Activated T-cell treated with anti-CD3 and anti-CD28 coated beads, Interleukin-2, amount 50 U/mL, for 1 hour (primary cell): ENCODE data around the gene SUSD4.

Experiments
- DNase-seq: peaks from one replicate; pipeline ENCODE4 v3.0.0-alpha.2; 2020

SUSD4 gene

DNA sequence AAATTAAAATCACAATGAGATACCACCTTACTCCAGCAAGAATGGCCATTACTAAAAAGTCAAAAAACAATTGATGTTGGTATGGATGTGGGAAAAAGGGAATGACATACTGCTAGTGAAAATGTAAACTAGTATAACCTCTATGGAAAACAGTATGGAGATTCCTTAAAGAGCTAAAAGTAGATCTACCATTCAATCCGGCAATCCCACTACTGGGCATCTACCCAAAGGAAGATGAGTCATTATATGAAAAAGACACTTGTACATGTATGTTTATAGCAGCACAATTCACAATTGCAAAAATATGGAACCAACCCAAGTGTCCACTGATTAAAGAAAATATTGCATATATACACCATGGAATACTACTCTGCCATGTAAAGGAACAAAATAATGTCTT lies 37.2 kb downstream of the SUSD4 start:
- DNase-seq: no peak

DNA sequence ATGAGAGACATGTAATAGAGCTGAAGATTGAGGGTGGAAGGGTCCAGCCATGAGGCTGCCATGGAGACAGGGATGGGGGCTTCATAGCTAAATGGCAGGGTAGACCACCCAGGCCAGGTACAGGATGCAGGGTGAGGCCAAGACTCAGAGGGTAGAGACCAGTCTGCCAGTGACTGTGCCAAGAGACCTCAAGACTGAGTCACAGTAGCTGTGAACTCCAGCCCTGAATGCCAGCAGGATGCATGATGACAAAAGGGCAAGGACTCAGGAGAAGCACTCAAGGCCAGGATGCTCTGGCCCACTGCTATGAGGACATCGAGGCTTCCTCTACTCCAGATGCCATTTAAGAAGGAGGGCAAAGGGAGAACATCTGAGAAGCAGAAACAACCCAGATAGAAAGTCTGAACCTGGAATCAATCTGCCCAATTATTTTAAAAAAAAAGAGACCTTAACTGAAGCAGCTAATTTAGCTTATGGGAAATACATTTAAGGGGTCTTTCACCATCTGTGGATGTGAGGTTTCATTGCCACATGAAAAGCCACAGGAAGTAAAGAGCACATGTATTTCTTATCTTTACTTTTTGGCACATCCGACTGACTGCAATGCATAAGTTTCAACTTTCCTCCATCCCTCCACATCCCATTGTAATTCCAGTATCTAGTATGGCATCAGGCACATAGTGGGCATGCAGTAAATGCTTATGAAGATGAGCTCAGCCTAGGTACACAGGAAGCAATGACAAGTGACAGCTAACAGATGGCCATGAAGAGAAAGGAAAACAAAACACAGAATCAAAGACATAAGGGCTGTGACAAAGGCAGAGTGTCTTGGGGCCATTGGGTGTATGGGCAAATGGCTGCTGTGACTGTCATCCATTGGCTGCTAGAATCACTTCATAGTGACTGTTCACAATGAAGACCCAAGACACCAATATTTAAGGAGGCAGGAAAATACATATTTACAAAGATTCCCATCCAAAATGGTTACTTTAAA lies 40.2 kb downstream of the SUSD4 start:
- DNase-seq: no peak

DNA sequence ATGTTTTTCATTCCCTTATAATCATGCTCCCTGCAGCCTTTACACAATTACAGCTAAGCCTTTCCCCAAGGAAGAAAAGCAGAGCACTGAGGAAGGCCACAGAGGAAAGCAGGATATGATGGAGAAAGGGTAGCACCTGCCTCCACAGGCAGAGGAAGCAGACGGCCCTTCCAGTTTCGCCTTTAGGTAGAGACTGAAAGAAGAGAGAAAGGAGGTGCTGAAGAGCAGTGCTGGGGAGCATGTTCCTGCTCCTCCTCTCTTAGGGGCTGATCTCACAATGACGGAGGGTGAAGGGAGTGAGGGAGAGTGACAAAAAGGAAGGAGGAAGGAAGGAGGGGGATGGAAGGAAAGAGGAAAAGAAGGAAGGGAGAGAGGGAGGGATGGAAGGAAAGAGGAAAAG lies 41.1 kb downstream of the SUSD4 start:
- no peak for DNase-seq

DNA sequence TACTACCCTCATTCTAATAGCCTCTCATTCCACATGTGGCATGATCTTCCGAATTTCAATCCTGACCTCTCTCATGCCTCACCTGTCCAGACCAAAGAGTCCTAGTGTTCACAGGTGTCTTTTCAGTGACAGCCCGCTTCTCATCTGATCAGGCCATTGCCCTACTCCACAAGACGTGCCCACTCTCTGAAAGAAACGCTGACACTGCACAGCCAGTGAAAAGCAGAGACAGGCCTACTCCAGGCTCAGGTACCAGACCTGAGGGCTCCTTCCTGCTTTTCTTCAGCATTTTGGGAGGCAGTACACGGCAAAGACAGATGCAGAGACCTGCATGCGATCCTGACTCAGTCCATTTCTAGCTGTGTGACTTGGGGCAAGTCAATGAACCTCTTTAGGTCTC lies 43.0 kb downstream of the SUSD4 start:
- DNase-seq: no peak

DNA sequence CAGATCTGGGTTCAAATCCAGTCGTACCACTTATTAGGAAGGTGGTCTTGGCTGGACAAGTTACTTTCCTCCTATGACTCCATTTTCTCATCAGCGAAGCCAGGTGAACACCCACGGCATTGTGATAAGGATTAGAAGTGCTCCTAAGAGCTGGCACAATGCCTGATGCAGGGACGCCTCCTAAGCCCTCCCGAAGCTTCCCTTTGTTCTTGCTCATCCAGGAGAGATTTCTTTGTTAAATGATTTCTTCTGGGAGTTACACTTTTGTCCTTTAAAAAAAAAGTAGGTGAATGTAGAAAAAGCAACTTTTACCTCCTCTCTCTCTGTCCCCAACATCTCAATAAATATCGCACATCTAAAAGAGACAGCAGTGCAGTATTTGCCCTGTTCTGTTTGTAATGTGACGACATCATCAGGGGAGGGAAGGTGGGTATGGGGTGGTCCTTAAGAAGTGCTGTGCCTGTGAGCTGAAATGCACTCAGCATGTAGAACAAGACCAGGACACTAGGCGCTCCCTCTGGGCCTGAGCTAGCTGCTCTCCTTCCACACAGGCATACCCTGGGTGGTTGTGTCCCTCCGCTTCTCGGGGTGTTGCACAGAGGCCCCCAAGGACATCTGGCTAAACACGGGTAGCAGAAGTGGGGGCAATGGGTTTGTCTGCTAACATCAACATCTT lies 43.9 kb downstream of the SUSD4 start:
- DNase-seq: no peak

DNA sequence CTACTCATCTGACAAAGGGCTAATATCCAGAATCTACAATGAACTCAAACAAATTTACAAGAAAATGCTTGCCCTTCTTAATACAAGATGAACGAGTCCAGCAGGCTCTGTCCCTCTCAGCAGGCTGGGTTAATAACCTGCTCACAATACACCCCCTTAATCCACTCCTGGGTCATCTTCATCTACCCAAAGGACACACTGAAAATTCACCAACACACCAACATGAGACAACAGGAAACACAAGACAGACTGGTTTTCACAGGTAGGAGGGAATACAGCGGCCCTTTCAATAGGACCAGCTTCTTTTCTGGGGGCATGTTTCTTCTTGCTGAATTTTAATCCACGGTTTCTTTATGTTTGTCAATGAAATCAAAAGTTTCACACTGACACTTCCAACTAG lies 44.6 kb downstream of the SUSD4 start:
- DNase-seq: no peak

DNA sequence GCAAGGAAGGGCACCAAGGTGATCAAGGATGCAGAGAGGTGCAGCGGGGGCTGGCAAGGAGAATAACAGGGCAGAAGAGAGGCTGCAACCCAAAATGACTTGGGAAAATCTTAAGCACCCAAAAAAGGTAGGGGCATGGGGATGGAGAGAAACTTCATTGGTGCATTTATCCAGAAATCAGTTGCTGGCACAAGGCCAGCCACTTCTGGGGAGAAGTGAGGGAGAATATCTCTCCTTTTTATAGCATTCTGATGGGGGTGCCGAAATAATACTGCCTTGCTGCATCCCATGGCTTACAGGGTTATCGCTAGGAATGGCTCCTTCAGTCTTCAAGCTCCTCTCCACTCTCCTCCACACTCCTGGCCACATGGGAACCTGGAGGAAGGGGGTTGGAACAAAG lies 47.9 kb downstream of the SUSD4 start:
- DNase-seq: no peak

DNA sequence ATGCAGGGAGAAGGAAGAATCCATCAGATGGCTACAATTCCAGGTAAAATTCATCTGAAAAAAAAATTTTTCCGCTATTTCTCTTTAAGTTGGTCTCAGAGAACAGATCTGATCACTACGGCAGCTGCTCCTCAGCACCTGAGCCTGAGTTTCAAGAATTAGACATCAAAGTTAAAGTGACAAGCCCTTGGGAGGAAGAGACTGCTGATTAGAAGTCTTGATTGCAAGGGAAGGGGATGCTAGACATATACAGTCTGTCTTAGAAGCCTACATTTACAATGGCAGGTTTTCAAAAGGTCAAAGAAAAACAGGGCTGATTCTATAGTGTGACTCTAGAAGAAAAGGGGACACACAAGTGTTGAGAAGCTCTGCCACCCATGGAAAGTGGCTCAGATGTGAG lies 48.3 kb downstream of the SUSD4 start:
- no peak for DNase-seq

DNA sequence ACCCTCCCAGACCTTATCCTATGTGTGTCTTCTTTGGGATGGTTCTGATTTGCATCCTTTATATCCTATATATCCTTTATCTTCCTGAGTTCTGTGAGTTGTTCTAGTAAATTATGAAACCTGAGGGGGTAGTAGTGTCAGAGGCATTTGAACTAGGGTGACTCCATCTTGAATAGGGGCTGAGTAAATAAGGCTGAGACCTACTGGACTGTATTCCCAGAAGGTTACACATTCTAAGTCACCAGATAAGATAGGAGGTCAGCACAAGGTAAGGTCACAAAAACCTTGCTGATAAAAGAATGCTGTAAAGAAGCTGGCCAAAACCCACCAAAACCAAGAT lies 50.6 kb downstream of the SUSD4 start:
- DNase-seq: no peak

DNA sequence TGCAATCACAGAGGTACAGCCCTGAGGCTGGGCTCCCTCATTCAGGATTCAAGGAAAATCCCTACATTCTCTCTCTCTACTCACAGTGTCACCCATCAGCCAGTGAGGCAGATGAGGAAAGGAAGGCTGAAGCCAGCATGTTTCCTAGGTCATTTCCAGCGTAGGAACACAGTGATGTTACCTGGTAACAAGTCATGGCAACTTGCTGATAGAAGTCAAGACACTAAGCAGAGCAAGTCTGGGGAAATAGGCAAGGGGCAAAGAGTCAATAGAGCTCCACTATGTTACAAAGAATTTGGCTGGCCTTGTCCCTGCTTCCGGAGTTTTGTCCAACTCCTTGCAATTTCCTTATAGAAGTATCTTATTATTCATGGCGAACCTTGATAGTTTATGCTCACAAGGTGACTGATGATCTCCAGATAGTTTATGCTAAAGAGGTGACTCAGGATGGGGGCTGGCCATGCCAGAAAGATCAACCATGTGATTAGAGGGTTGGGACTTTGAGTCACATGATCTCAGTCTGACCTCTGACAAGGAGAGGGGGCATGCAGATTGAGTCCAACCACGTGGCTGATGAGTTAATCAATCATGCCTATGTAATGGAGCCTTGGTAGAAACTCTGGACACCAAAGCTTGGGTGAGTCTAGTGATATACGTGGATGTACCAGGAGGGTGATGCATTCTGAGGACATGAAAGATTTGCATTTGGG lies 51.1 kb downstream of the SUSD4 start:
- no peak for DNase-seq

DNA sequence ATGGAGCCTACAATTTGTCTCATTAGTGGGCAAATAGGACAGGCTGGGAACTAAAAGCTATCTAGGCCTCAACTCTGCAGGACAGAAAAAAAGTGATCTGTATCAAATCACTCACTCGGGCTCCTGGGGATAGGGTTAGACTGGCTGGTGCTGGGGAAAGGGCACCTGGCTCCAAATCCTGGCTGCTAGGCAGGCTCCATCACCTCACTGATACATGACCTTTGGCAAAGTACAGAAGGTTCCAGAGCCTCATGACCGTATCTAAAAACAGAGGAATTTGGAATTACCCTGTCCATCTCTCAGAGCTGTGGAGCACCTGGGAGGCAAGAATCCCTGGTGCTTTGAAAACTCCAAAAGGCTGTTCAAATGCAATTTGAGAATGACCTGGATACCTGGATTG lies 51.7 kb downstream of the SUSD4 start:
- no peak for DNase-seq

DNA sequence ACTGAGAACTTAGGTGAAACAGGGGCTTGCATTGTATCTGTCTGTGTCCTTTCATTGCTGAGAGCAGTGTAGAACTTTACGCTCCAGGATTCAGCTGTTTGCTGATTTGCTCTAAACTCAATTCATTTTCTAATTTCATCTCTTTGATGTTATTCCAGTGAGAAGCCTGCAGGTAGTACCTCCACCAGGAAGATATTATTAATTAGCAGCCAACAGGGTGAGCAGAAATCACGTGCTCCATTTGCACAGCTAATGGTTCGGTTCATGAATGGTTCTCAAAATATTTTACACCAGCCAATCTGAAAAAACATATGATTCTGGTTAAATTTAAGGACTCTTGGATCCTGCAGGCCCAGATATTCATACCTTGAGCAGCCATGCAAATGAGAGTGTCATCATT lies 52.1 kb downstream of the SUSD4 start:
- no peak for DNase-seq

DNA sequence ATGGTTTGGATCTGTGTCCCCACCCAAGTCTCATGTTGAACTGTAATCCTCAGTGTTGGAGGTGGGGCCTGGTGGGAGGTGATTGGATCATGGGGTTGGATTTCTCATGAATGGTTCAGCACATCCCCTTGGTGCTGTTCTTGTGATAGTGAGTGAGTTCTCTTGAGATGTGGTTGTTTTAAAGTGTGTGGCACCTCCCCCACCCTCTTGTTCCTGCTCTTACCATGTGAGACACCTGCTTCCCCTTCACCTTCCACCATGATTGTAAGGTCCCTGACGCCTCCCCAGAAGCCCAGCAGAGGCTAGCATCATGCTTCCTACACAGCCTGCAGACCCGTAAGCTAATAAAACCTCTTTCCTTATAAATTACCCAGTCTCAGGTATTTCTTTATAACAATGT lies 55.8 kb downstream of the SUSD4 start:
- DNase-seq: no peak

DNA sequence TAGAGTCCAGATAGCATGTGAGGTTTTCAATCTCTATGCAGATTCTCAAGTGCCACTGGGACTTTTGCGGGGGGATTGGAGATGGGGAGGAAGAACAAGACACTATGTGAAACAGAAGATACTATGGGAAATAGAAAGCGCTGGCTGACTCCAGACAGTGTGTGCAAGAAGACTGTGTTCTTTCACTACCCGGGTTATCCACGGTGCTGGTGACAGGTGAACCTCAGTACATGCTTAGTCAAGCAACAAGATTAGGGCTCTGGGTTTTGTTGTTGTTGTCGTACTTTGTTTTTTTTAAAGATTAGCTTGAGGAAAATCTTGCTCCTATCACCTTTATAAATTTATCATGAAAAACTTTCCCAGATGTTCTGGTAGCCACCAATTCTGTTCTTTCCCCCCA lies 56.4 kb downstream of the SUSD4 start:
- DNase-seq: no peak

DNA sequence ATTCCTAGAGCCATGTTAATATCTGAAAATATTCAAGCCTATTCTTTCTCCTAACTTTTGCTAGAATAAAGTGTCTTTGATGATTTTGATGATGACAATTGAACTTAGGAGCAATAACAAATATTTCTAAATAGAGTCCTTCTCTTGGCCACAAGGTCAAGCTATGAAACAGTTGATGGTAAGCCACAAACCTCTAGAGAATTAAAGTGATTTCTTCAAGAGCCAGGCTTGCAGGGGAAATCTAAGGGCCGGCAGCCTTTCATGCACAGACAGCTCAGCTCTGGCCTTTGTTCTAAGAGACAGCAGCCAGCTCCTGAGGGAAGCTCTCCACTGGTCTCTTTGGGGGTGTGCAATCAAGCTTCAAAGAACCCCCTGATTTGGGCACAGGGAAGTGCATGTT lies 59.0 kb downstream of the SUSD4 start:
- DNase-seq: no peak

DNA sequence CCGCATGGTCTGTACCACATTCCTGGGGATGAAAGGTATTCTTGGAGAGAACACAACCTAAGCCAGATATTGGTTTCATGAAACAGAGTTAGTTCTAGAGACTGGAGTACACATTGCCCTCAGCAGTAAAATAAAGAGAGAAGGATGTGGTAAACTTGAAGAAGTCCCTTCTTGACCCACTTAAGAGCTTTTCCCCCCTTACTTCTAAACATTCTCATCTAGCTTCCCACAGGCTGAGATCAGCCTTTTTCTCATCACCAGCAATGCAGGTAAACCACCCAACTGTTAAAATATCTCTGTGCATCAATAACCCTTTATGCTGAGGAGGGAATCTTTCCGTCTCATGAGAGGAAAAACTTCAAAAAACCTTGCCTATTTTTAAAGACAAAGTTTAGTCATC lies 62.6 kb downstream of the SUSD4 start:
- DNase-seq: no peak

DNA sequence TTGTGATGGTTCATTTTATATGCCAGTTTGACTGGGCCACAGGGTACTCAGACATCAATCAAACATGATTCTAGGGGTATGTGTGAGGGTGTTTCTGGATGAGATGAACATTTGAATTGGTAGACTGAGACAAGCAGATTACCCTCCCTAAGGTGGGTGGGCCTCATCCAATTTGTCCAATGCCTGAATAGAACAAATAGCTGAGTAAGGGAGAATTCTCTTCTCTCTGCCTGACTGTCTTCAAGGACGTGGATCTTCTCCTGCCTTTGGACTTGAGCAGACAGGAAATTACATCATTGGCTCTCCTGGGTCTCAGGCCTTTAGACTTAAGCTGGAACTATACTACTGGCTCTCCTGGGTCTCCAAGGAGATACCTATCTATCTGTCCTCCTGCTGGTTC lies 64.4 kb downstream of the SUSD4 start:
- DNase-seq: no peak

DNA sequence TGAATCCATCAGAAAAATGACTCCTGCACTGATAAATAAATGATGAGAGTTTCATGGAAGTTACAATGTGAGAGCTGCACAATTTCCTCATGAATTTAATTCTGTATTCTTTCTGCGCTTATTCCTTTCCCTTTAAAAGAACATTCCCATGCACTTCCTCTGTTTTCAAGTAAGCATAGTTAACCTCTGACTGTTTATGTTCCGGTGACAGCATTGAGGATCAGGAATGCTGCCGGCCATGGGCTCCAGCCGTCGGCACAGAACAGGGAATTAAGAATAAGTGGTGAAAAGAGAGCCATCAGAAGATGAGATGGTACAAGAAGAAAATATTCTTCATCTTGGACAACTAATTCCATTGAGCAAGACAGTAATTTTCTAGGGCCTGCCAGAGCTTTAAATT lies 65.3 kb downstream of the SUSD4 start:
- no peak for DNase-seq

DNA sequence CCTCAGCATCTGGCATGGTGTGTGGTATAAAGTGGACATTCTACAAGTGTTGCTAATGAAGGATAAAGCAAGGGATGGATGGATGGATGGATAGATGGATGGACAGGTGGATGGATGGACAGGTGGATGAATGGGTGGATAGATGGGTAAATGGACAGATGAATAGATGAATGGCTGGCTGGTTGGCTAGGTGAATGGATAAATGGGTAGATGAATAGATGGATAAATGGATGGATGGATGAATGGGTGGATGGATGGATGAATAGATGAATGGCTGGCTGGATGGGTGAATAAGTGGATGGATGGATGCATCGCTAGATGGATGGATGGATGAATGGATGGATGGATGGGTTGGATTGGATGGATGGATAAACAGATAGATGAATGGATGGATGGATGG lies 66.2 kb downstream of the SUSD4 start:
- no peak for DNase-seq

DNA sequence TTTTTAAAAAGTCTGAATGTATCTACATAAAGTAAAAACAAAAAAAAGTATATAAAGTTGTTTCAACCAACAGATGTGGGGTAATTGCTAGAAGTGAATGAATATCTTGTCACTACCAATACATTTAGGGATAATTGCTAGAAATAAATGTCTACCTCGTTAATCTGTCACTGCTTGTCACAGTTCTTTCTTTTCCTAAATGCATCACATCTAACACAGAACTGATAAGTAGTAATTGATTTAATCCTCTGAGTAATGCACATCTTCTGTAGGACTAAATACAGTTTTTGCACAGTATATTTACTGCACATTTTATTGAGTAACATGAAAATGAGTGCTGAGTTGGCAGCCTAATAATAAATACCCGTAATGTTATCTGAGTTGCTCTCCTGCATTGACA lies 72.2 kb downstream of the SUSD4 start:
- no peak for DNase-seq

DNA sequence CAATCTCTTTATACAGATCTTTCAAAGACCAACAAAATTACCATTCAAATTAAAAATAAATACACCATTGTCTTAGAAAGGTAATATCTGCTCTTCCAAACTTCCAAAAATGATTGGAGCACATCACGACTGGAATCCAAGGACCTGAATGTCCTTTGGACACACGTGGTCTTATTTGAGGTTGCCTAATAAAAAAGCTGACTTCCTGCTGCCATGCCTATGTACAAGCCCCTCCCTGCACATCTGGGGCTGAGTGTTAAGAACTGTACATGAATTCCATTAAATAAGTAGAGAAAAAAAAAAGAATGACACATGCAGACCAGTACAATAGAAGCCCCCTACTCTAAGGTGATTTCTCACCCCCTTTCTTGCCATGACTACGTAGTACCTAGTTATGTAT lies 73.6 kb downstream of the SUSD4 start:
- no peak for DNase-seq

DNA sequence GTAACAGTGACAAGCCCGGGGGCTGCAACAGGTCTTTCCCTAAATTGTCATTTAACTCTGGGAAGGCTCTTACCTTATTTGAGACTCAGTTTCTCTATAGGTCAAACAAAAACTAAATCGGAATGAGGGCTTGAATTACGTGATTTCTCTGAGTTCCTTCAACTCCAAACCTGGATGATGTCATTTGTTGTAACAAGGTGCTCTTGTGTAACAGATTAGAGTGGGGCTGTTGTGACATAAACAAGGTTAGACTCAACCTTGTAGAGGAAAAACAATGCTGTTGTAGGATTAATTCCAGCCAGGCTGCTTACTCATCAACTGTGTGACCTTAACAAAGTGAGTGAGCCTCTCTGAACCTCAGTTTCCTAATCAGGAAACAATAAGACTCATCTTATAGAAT lies 74.4 kb downstream of the SUSD4 start:
- no peak for DNase-seq

DNA sequence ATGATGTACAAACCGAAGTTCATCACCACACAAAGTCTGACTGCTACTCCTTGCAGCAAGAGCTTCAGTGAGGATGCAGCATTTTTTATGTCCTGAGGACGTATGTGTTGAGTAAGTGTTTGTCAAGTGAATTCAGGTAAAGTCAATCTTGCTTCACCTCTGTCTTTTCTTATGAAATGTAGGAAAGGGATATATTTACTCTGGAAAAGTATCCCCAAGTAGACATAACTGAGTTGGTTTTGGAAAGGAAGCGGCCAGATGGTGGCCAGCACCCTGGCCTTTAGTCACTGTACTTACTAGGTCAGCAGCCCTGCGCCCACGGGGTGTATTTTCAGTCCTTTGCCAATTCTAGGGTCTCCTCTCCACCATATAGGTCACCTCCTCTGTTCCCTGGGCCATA lies 75.2 kb downstream of the SUSD4 start:
- DNase-seq: no peak

DNA sequence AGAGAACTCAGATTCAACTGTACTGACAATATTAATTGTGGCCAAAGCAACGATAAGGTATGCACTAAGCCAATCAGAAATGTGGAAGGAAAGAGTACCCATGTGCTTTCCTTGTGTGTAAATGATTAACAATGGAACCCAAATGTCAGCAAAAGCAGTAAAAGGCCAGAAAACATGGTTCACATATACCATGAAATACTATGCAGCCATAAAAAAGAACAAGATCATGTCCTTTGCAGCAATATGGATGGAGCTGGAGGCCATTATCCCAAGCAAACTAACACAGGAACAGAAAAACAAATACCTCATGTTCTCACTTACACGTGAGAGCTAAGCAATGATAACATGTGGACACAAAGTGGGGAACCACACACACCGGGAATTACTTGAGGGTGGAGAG lies 78.5 kb downstream of the SUSD4 start:
- no peak for DNase-seq
